ENCODE data around the gene DEAF1.
"Not testable (repeated sequence)": the region's sequence is repeated elsewhere in the genome, so short reads cannot be mapped to it uniquely, and the experiment has no call there.

DNA sequence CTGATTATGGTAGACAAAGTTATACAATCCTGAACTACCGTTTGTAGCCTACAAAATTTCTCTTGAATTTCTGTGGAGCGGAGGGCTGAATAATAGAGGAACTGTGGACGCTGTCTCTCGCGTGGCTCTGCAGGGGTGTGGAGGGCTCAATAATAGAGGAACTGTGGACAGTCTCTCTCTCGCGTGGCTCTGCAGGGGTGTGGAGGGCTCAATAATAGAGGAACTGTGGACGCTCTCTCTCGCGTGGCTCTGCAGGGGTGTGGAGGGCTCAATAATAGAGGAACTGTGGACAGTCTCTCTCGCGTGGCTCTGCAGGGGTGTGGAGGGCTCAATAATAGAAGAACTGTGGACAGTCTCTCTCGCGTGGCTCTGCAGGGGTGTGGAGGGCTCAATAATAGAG lies 41.9 kb downstream of the DEAF1 start:
- TF ChIP-seq CTCF (IDR thresholded peaks at IDR 0.05 in 4 of 5, conservative IDR thresholded peaks at IDR 0.05 in 1 of 5); POLR2A (IDR thresholded peaks at IDR 0.05): not testable (repeated sequence)

Measured in gastrocnemius medialis (tissue), 4 donors.